A549 (cell line): Measurements from ENCODE around the gene NCR2. TPM values are rescaled to one million over a fixed set of nuclear protein-coding genes. Genes with fewer than 3 reads are reported as not detected.

Source experiments
- ATAC-seq, 2 experiments: fragments of 200-7000 bp in 1 of 2; fragments of >200 bp in 1 of 2; cut with Nextera tagmentation in 1 of 2; cut with Tn5 transposase in 1 of 2; 3 replicates each; pipeline versions ENCODE4 v1.8.0 to v1.9.1; 2018 to 2020; ENCODE audit warnings: mild to moderate bottlenecking in 1 of 2, moderate library complexity in 1 of 2
- CTCF ChIA-PET: fragments of 300-600 bp; sonication (Branson Sonifier 250); formaldehyde crosslinking; extraction: SDS; loops from one replicate; lab custom pipeline; 2021; ENCODE audit warnings: antibody characterized with exemption, inconsistent platforms; lab: Yijun Ruan, JAX
- POLR2A ChIA-PET: fragments of 350-600 bp; formaldehyde crosslinking; extraction: SDS; loops from one replicate; lab custom pipeline; 2021; ENCODE audit warnings: antibody characterized with exemption, inconsistent platforms; lab: Yijun Ruan, JAX
- DNase-seq, 2 experiments: peaks; one replicate each; pipeline versions ENCODE4 v3.0.0 to v3.0.0-alpha.2; 2011 to 2016; ENCODE audit warnings: low read depth in 1 of 2, low spot score in 1 of 2
- FAIRE-seq: peaks from 2 replicates; lab custom pipeline; 2011; peaks lifted over from hg19 to GRCh38; lab: Jason Lieb, UNC
- H3K27ac ChIP-seq, 2 experiments: fragments of >200 bp; sonication (Bioruptor Twin); formaldehyde crosslinking; 3 replicates each; pipeline ENCODE4 v1.5.1; 2016 to 2017
- H3K4me1 ChIP-seq: fragments of >200 bp; sonication (Bioruptor Twin); formaldehyde crosslinking; 3 replicates; pipeline ENCODE4 v1.6.1; 2016
- H3K4me2 ChIP-seq: fragments of >200 bp; sonication (Bioruptor Twin); formaldehyde crosslinking; 3 replicates; pipeline ENCODE4 v1.6.1; 2016
- H3K4me3 ChIP-seq: fragments of >200 bp; sonication (Bioruptor Twin); formaldehyde crosslinking; 3 replicates; pipeline ENCODE4 v1.5.1; 2016
- H3K9me3 ChIP-seq: fragments of >200 bp; sonication (Bioruptor Twin); formaldehyde crosslinking; 3 replicates; pipeline ENCODE4 v1.6.1; 2016
- CBX2 ChIP-seq: fragments of 200-600 bp; sonication (generic); IDR thresholded peaks from 2 replicates; pipeline ENCODE4 v1.6.1; 2016; ENCODE audit warnings: low read depth, mild to moderate bottlenecking, borderline replicate concordance
- CHD2 ChIP-seq: fragments of 150-350 bp; IDR thresholded peaks from 2 replicates; pipeline ENCODE4 v1.6.1; 2014; ENCODE audit warnings: low read length; ENCODE audit not compliant: partially characterized antibody
- EHMT2 ChIP-seq: fragments of 200-600 bp; sonication (generic); IDR thresholded peaks from 2 replicates; pipeline ENCODE4 v1.6.1; 2016; ENCODE audit warnings: antibody characterized with exemption, low read depth, mild to moderate bottlenecking, moderate library complexity
- FOSB ChIP-seq: fragments of 250-450 bp; sonication (Bioruptor Pico); IDR thresholded peaks from 2 replicates; pipeline ENCODE4 v1.5.0; 2020; ENCODE audit warnings: mild to moderate bottlenecking, moderate library complexity
- FOXS1 ChIP-seq: fragments of 250-450 bp; sonication (Bioruptor Pico); IDR thresholded peaks from 2 replicates; pipeline ENCODE4 v1.5.0; 2020; ENCODE audit warnings: mild to moderate bottlenecking, moderate library complexity
- HDAC2 ChIP-seq: fragments of 200-600 bp; sonication (generic); IDR thresholded peaks from 2 replicates; pipeline ENCODE4 v1.6.1; 2016
- HEYL ChIP-seq: fragments of 250-450 bp; sonication (Bioruptor Pico); IDR thresholded peaks from 2 replicates; pipeline ENCODE4 v1.8.0; 2021; ENCODE audit warnings: mild to moderate bottlenecking, moderate library complexity
- HOXA7 ChIP-seq: fragments of 250-450 bp; sonication (Bioruptor Pico); IDR thresholded peaks from 2 replicates; pipeline ENCODE4 v1.5.0; 2020; ENCODE audit warnings: mild to moderate bottlenecking, moderate library complexity
- KDM5A ChIP-seq: fragments of 200-600 bp; sonication (generic); IDR thresholded peaks from 2 replicates; pipeline ENCODE4 v1.6.1; 2016; ENCODE audit warnings: antibody characterized with exemption, mild to moderate bottlenecking
- MAZ ChIP-seq: fragments of 150-350 bp; IDR thresholded peaks from 2 replicates; pipeline ENCODE4 v1.6.1; 2014; ENCODE audit warnings: antibody characterized with exemption, low read depth, low read length, borderline replicate concordance
- MYC ChIP-seq: IDR thresholded peaks from 2 replicates; pipeline ENCODE4 v1.6.1; 2012; ENCODE audit warnings: mild to moderate bottlenecking, inconsistent platforms, low read length, improper control_type of control experiment, borderline replicate concordance
- POLR2AphosphoS2 ChIP-seq: conservative IDR thresholded peaks from 2 replicates; pipeline ENCODE4 v1.6.1; 2012; ENCODE audit warnings: low read length, improper control_type of control experiment, inconsistent platforms
- RFX5 ChIP-seq: fragments of 450-650 bp; IDR thresholded peaks from 2 replicates; pipeline ENCODE4 v1.7.1; 2014; ENCODE audit warnings: antibody characterized with exemption, mild to moderate bottlenecking, moderate library complexity
- RNF2 ChIP-seq: fragments of 200-600 bp; sonication (generic); IDR thresholded peaks from 2 replicates; pipeline ENCODE4 v1.6.1; 2016; ENCODE audit warnings: low read depth, mild to moderate bottlenecking, antibody characterized with exemption, moderate library complexity, borderline replicate concordance
- SREBF2 ChIP-seq: fragments of 450-650 bp; IDR thresholded peaks from 2 replicates; pipeline ENCODE4 v1.6.1; 2014; ENCODE audit warnings: mild to moderate bottlenecking, moderate library complexity
- TFCP2L1 ChIP-seq: fragments of 250-450 bp; sonication (Bioruptor Pico); IDR thresholded peaks from 2 replicates; pipeline ENCODE4 v1.5.0; 2021; ENCODE audit warnings: mild to moderate bottlenecking
- ZNF302 ChIP-seq: fragments of 250-450 bp; sonication (Bioruptor Pico); IDR thresholded peaks from 2 replicates; pipeline ENCODE4 v1.9.0; 2021; ENCODE audit warnings: inconsistent platforms, mild to moderate bottlenecking, moderate library complexity
- WGBS: methylation state at CpG from one replicate; pipeline ENCODE4 v1.1.6; 2017; ENCODE audit errors: missing lambda C conversion rate; 5-methylcytosine and 5-hydroxymethylcytosine counted together
- polyA plus RNA-seq, 4 experiments: library from polyadenylated mRNA; depleted of rRNA in 3 of 4; stranded (reverse); fragments of >200 nt; fragmentation: RNase III in 1 of 4; extraction: RNeasy Plus Mini Kit Qiagen cat#74134 plus additional on column Dnase treatment in 1 of 4; gene quantifications; 2 replicates in 3 of 4; 3 replicates in 1 of 4; pipeline ENCODE4 v1.2.3, GENCODE V29; 2011 to 2017
- TF ChIP-seq, protein P1 (sequence below): fragments of >200 bp; sonication (Bioruptor Twin); formaldehyde crosslinking; IDR thresholded peaks from 3 replicates; pipeline ENCODE4 v1.6.1; 2016
- TF ChIP-seq, protein P2 (sequence below): IDR thresholded peaks from 2 replicates; pipeline ENCODE4 v1.6.1; 2012; ENCODE audit warnings: low read depth, borderline replicate concordance
- TF ChIP-seq, protein P3 (sequence below): fragments of 200-600 bp; sonication (generic); IDR thresholded peaks from 2 replicates; pipeline ENCODE4 v1.6.1; 2016; ENCODE audit warnings: antibody characterized with exemption, mild to moderate bottlenecking, moderate library complexity

NCR2 gene
- polyA plus RNA-seq, 2 of the 4 experiments (the other 2 are of a cell fraction) = not detected

DNA sequence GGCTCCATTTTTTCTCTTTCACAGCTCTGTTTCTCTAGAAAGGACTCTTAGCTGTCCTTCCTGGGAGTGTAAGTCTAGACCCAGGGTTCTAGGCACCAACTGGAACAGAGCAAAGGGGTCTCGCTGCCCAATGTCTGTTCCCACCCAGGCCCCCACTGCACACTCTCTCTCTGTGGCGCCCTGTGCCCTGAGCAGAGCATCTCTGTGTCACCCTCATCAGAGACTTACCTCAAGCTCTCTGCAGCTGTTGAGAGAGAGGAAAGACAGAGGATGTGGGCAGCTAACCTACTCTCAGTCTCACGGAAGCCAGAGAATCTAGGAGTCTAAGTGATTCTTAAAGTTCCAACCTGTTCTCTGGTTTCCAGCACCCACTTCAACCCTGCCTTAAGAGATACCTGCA is 9.5 kb downstream of the NCR2 start:
- DNase-seq (no peak), ATAC-seq (no peak), FAIRE-seq (no peak)
- Histone ChIP-seq H3K4me1 (no peaks in the 10 kb centered on the region), H3K4me2 (no peak overlapping the region), H3K4me3 (no peak overlapping the region), H3K27ac (no peak overlapping the region), H3K9me3 (0 out of 3 replicates have a peak, but pooled peaks cover 7% of the 10 kb centered on the region)
- 44% methylated on average over 2 of the region's 3 CpGs for WGBS
- ChIA-PET POLR2A (no interaction called here), CTCF (interaction anchor here (1.7 kb wide), 1 partner anchor 25 kb away, joined by 6 read pairs; no protein-coding TSS in a partner anchor)
- TF ChIP-seq FOXS1 (CRISPR knock-in tag) = no peak
- TF ChIP-seq MAZ = no peak
- no peak for TF ChIP-seq KDM5A
- TF ChIP-seq, protein P1, sequence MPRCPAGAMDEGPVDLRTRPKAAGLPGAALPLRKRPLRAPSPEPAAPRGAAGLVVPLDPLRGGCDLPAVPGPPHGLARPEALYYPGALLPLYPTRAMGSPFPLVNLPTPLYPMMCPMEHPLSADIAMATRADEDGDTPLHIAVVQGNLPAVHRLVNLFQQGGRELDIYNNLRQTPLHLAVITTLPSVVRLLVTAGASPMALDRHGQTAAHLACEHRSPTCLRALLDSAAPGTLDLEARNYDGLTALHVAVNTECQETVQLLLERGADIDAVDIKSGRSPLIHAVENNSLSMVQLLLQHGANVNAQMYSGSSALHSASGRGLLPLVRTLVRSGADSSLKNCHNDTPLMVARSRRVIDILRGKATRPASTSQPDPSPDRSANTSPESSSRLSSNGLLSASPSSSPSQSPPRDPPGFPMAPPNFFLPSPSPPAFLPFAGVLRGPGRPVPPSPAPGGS = no peak
- TF ChIP-seq ZNF302 (CRISPR knock-in tag) = no peak

DNA sequence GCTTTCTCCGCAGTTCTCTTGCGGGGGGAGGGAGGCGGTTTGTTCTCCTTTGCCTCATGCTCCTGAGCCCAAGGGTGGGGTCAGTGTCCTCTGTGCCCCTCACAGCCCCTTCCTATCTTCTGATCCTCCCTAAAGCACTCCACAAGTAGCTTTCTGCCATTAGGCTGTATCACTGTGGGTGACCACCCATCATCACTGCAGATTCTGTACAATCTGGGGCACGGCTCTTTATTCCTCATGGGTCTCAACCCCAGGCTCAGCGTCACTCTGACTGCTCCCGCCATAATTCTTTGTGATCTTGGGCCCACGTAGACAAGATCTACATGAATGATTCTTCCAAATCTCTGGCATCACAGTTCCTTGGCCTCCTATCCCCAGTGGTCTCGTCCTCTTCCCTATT is 10.5 kb downstream of the NCR2 start:
- no peak for DNase-seq
- 37% methylated on average over 5 of the region's 8 CpGs for WGBS
- TF ChIP-seq HDAC2 = no peak
- TF ChIP-seq CHD2 = no peak
- TF ChIP-seq, protein P2, sequence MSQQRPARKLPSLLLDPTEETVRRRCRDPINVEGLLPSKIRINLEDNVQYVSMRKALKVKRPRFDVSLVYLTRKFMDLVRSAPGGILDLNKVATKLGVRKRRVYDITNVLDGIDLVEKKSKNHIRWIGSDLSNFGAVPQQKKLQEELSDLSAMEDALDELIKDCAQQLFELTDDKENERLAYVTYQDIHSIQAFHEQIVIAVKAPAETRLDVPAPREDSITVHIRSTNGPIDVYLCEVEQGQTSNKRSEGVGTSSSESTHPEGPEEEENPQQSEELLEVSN = no peak
- TF ChIP-seq, all 56 proteins: peak for 0
- Histone ChIP-seq H3K4me3 (no peak overlapping the region), H3K4me2 (no peak overlapping the region), H3K4me1 (no peaks in the 10 kb centered on the region), H3K27ac (no peak overlapping the region), H3K9me3 (0 out of 3 replicates have a peak, but pooled peaks cover 7% of the 10 kb centered on the region)
- CTCF ChIA-PET = interaction anchor here (1.7 to 6.1 kb wide), 2 partner anchors 23 to 26 kb away, joined by 6 to 27 read pairs; no protein-coding TSS in a partner anchor
- ATAC-seq (no peak), FAIRE-seq (no peak)
- POLR2A ChIA-PET = no interaction called here

DNA sequence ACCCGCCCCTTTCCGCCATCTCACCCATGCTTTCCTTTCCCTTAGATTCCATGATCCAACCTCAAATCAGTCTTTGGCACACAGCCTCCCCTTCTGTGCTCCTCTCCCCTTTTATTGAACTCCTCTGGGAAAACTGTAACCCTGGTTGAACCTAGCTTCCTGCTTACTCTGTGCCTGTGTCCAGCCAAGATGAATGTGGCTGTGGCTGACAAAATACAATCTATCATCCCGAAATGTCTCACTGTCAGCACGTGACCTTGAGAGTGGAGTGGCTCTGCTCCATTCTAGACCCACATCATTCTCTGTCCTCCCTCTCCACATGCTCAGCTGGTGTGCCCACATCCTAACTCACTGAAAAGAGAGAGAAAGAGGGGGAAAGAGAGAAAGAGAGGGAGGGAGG is 11.0 kb downstream of the NCR2 start:
- ChIA-PET POLR2A (no interaction called here), CTCF (interaction anchor here (6.1 kb wide), 1 partner anchor 22 kb away, joined by 27 read pairs; no protein-coding TSS in a partner anchor)
- TF ChIP-seq POLR2AphosphoS2 (no peak), CBX2 (no peak), HEYL (CRISPR knock-in tag) (no peak), MAZ (no peak), RFX5 (no peak), CHD2 (no peak), RNF2 (no peak), FOSB (CRISPR knock-in tag) (no peak), HOXA7 (CRISPR knock-in tag) (no peak), TFCP2L1 (CRISPR knock-in tag) (no peak), MYC (no peak), SREBF2 (no peak), EHMT2 (no peak)
- TF ChIP-seq, protein P1 = no peak
- TF ChIP-seq, protein P3, sequence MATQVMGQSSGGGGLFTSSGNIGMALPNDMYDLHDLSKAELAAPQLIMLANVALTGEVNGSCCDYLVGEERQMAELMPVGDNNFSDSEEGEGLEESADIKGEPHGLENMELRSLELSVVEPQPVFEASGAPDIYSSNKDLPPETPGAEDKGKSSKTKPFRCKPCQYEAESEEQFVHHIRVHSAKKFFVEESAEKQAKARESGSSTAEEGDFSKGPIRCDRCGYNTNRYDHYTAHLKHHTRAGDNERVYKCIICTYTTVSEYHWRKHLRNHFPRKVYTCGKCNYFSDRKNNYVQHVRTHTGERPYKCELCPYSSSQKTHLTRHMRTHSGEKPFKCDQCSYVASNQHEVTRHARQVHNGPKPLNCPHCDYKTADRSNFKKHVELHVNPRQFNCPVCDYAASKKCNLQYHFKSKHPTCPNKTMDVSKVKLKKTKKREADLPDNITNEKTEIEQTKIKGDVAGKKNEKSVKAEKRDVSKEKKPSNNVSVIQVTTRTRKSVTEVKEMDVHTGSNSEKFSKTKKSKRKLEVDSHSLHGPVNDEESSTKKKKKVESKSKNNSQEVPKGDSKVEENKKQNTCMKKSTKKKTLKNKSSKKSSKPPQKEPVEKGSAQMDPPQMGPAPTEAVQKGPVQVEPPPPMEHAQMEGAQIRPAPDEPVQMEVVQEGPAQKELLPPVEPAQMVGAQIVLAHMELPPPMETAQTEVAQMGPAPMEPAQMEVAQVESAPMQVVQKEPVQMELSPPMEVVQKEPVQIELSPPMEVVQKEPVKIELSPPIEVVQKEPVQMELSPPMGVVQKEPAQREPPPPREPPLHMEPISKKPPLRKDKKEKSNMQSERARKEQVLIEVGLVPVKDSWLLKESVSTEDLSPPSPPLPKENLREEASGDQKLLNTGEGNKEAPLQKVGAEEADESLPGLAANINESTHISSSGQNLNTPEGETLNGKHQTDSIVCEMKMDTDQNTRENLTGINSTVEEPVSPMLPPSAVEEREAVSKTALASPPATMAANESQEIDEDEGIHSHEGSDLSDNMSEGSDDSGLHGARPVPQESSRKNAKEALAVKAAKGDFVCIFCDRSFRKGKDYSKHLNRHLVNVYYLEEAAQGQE = no peak
- no peaks in the 10 kb centered on the region for H3K4me1 ChIP-seq
- ATAC-seq (no peak), DNase-seq (no peak), FAIRE-seq (no peak)
- no peak overlapping the region for H3K4me3 ChIP-seq
- 0 out of 3 replicates have a peak, but pooled peaks cover 7% of the 10 kb centered on the region for H3K9me3 ChIP-seq
- no peak overlapping the region for H3K4me2 ChIP-seq
- no peak overlapping the region for H3K27ac ChIP-seq
- 45% methylated on average over 4 of the region's 4 CpGs for WGBS
